Skeletal muscle cell (primary cell): ENCODE results near the gene SPNS3.

Experiments
- DNase-seq: peaks from one replicate; pipeline ENCODE4 v3.0.0-alpha.2; 2010; ENCODE audit warnings: low read depth
- H3K4me3 ChIP-seq: 2 replicates; pipeline ENCODE4 v1.5.1; 2011; ENCODE audit warnings: low read depth, mild to moderate bottlenecking, control low read depth, low read length, moderate library complexity

SPNS3 gene

GRCh38 chr17:4518901-4519300 lies 85.2 kb downstream of the SPNS3 start:
- no peak for DNase-seq
- H3K4me3 ChIP-seq, result no peak overlapping the region

GRCh38 chr17:4519361-4519788 lies 85.6 kb downstream of the SPNS3 start:
- DNase-seq, result no peak
- H3K4me3 ChIP-seq, result no peak overlapping the region

GRCh38 chr17:4520060-4520893 lies 86.5 kb downstream of the SPNS3 start:
- H3K4me3 ChIP-seq, result no peak overlapping the region
- DNase-seq, result no peak

- H3K4me3 ChIP-seq, result no peak overlapping the region
Observed at GRCh38 chr17:4520894-4521600, 87.3 kb downstream of the SPNS3 start.

GRCh38 chr17:4522661-4523060 lies 88.9 kb downstream of the SPNS3 start:
- no peak overlapping the region for H3K4me3 ChIP-seq
- no peak for DNase-seq

More at GRCh38 chr17:4520894-4521600, 87.3 kb downstream of the SPNS3 start:
- DNase-seq, result no peak

- no peak for DNase-seq
- H3K4me3 ChIP-seq, result no peak overlapping the region
Observed at GRCh38 chr17:4523946-4524345, 90.2 kb downstream of the SPNS3 start.

GRCh38 chr17:4525691-4526397 lies 92.1 kb downstream of the SPNS3 start:
- no peak overlapping the region for H3K4me3 ChIP-seq
- no peak for DNase-seq

- DNase-seq, result no peak
- H3K4me3 ChIP-seq, result no peak overlapping the region
Observed at GRCh38 chr17:4527134-4527533, 93.4 kb downstream of the SPNS3 start.

GRCh38 chr17:4527566-4528125 lies 93.9 kb downstream of the SPNS3 start:
- DNase-seq, result no peak
- H3K4me3 ChIP-seq, result no peak overlapping the region

- no peak for DNase-seq
- H3K4me3 ChIP-seq, result no peak overlapping the region
Observed at GRCh38 chr17:4529533-4530152, 95.9 kb downstream of the SPNS3 start.

GRCh38 chr17:4530799-4531730 lies 97.3 kb downstream of the SPNS3 start:
- no peak for DNase-seq

GRCh38 chr17:4531988-4532736 lies 98.4 kb downstream of the SPNS3 start:
- no peak for DNase-seq
- no peak overlapping the region for H3K4me3 ChIP-seq

More at GRCh38 chr17:4530799-4531730, 97.3 kb downstream of the SPNS3 start:
- H3K4me3 ChIP-seq, result no peak overlapping the region

GRCh38 chr17:4532860-4533522 lies 99.3 kb downstream of the SPNS3 start:
- no peak for DNase-seq
- no peak overlapping the region for H3K4me3 ChIP-seq

GRCh38 chr17:4533523-4534504 lies 100.1 kb downstream of the SPNS3 start:
- no peak for DNase-seq
- H3K4me3 ChIP-seq, result no peak overlapping the region

GRCh38 chr17:4534515-4534914 lies 100.8 kb downstream of the SPNS3 start:
- DNase-seq, result no peak
- no peak overlapping the region for H3K4me3 ChIP-seq
